GM12878 (cell line): Measurements from ENCODE around the gene LMCD1. TPM values are rescaled to one million over a fixed set of nuclear protein-coding genes. Genes with fewer than 3 reads are reported as not detected.

Experiments
- ATAC-seq: fragments of 200-7000 bp; cut with Tn5 transposase; 3 replicates; pipeline ENCODE4 v1.9.1; 2020; ENCODE audit warnings: mild to moderate bottlenecking, moderate library complexity
- BruUV-seq: library from RNA; stranded (reverse); fragments of 400-500 nt; replicated peaks from 2 replicates; lab custom pipeline; 2021; lab: Mats Ljungman, UMichigan
- CTCF ChIA-PET: fragments of 300-600 bp; sonication (Branson Sonifier 250); formaldehyde crosslinking; extraction: SDS; loops from one replicate; lab custom pipeline; 2021; ENCODE audit warnings: inconsistent platforms; lab: Yijun Ruan, JAX
- POLR2A ChIA-PET: fragments of 350-600 bp; formaldehyde crosslinking; extraction: SDS; loops from one replicate; lab custom pipeline; 2021; ENCODE audit warnings: inconsistent platforms; lab: Charles Lee
- RAD21 ChIA-PET: fragments of 300-600 bp; sonication (Branson Sonifier 250); formaldehyde crosslinking; loops from one replicate; lab custom pipeline; 2023; ENCODE audit warnings: antibody characterized with exemption; ENCODE audit not compliant: unreplicated experiment; lab: Charles Lee
- SMC1A ChIA-PET: fragments of 300-600 bp; sonication (Branson Sonifier 250); formaldehyde crosslinking; loops from one replicate; lab custom pipeline; 2023; ENCODE audit not compliant: unreplicated experiment, uncharacterized antibody; lab: Charles Lee
- DNase-seq: peaks from one replicate; pipeline ENCODE4 v3.0.0-alpha.2; 2011; ENCODE audit warnings: low read depth, low spot score
- FAIRE-seq: peaks from 3 replicates; lab custom pipeline; 2011; peaks lifted over from hg19 to GRCh38; lab: Jason Lieb, UNC
- H2AFZ ChIP-seq: 2 replicates; pipeline ENCODE4 v1.6.0; 2011; ENCODE audit warnings: low read depth, low read length, control low read depth; ENCODE audit not compliant: control insufficient read depth
- H3K27ac ChIP-seq: 2 replicates; pipeline ENCODE4 v1.5.1; 2011; ENCODE audit warnings: control low read depth; ENCODE audit not compliant: control insufficient read depth, insufficient read depth
- H3K27me3 ChIP-seq, 2 experiments: replicated peaks in 1 of 2; 2 replicates each; pipeline versions ENCODE4 v1.6.0 to v1.6.1; 2011; ENCODE audit warnings: low read length in 1 of 2; ENCODE audit not compliant: control insufficient read depth in 2 of 2, insufficient read depth in 2 of 2
- H3K36me3 ChIP-seq, 2 experiments: 2 replicates each; pipeline ENCODE4 v1.5.1; 2011; ENCODE audit warnings: low read length in 1 of 2; ENCODE audit not compliant: control insufficient read depth in 2 of 2, insufficient read depth in 2 of 2
- H3K4me1 ChIP-seq: 2 replicates; pipeline ENCODE4 v1.6.1; 2011; ENCODE audit warnings: mild to moderate bottlenecking, low read length, moderate library complexity, mixed read lengths; ENCODE audit not compliant: control insufficient read depth, insufficient read depth
- H3K4me2 ChIP-seq: 2 replicates; pipeline ENCODE4 v1.6.0; 2011; ENCODE audit warnings: control low read depth; ENCODE audit not compliant: control insufficient read depth, insufficient read depth
- H3K4me3 ChIP-seq: fragments of 200-600 bp; sonication (generic); 2 replicates; pipeline ENCODE4 v1.5.1; 2016
- H3K79me2 ChIP-seq: 2 replicates; pipeline ENCODE4 v1.6.0; 2011; ENCODE audit warnings: low read length; ENCODE audit not compliant: control insufficient read depth, insufficient read depth
- H3K9ac ChIP-seq: 2 replicates; pipeline ENCODE4 v1.8.0; 2011; ENCODE audit warnings: low read length, control low read depth, mixed read lengths; ENCODE audit not compliant: control insufficient read depth, insufficient read depth
- H3K9me3 ChIP-seq: replicated peaks from 3 replicates; pipeline ENCODE4 v1.5.1; 2011; ENCODE audit warnings: mild to moderate bottlenecking, low read length; ENCODE audit not compliant: control insufficient read depth, insufficient read depth
- H4K20me1 ChIP-seq: 2 replicates; pipeline ENCODE4 v1.6.0; 2011; ENCODE audit not compliant: control insufficient read depth, insufficient read depth
- BACH1 ChIP-seq: fragments of 450-650 bp; IDR thresholded peaks from 2 replicates; pipeline ENCODE4 v1.6.1; 2017; ENCODE audit warnings: mild to moderate bottlenecking, borderline replicate concordance
- BHLHE40 ChIP-seq, 2 experiments: fragments of 450-650 bp in 1 of 2; IDR thresholded peaks; 2 replicates each; pipeline ENCODE4 v1.6.1; 2011 to 2017; ENCODE audit warnings: low read depth in 2 of 2, borderline replicate concordance in 1 of 2, improper control_type of control experiment in 1 of 2, low read length in 1 of 2, mild to moderate bottlenecking in 1 of 2
- CTCF ChIP-seq, 3 experiments: IDR thresholded peaks in 2 of 3; conservative IDR thresholded peaks in 1 of 3; 2 replicates each; pipeline ENCODE4 v1.5.1; 2011; ENCODE audit warnings: low read depth in 3 of 3, low read length in 3 of 3, mild to moderate bottlenecking in 3 of 3, control low read depth in 2 of 3, moderate library complexity in 2 of 3, inconsistent platforms in 1 of 3, mixed read lengths in 1 of 3; ENCODE audit not compliant: control insufficient read depth in 2 of 3, insufficient read depth in 1 of 3; ENCODE audit errors: extremely low read depth in 1 of 3
- NR2C2 ChIP-seq: IDR thresholded peaks from 2 replicates; pipeline ENCODE4 v1.6.1; 2011; ENCODE audit warnings: borderline replicate concordance, low read depth; ENCODE audit not compliant: control insufficient read depth, insufficient read length
- RAD51 ChIP-seq: fragments of 450-650 bp; IDR thresholded peaks from 2 replicates; pipeline ENCODE4 v1.6.1; 2016; ENCODE audit warnings: moderate library complexity, mild to moderate bottlenecking, inconsistent platforms
- WGBS: methylation state at CpG from one replicate; pipeline ENCODE4 v1.1.6; 2016; ENCODE audit warnings: low lambda C conversion rate; ENCODE audit not compliant: insufficient replicate concordance, insufficient coverage; ENCODE audit errors: missing lambda C conversion rate; 5-methylcytosine and 5-hydroxymethylcytosine counted together
- in situ Hi-C: fragments of 300-500 bp; cut with MboI; formaldehyde crosslinking; loops from 9 replicates; pipeline ENCODE4 v1.14.3; 2018; ENCODE audit warnings: mixed read lengths
- intact Hi-C: fragments of 100-400 bp; cut with micrococcal nuclease; formaldehyde crosslinking; loops from one replicate; pipeline ENCODE4 v1.14.2; 2022; ENCODE audit not compliant: unreplicated experiment
- polyA plus RNA-seq, 11 experiments: library from polyadenylated mRNA; depleted of rRNA in 4 of 11; unstranded in 6 of 11; stranded (reverse) in 5 of 11; fragments of >200 nt; fragmentation: Nextera tagmentation in 4 of 11; fragmentation: Illumina TruSeq in 1 of 11; extraction: Ambion mirVana in 4 of 11; extraction: Trizol in 1 of 11; gene quantifications; 1 replicate in 1 of 11; 2 replicates in 10 of 11; pipeline versions ENCODE4 v1.2.1 to v1.2.3, GENCODE V29; 2011 to 2016; ENCODE audit warnings: inconsistent platforms in 2 of 11, missing spikeins in 2 of 11, low read depth in 1 of 11
- total RNA-seq, 4 experiments: library from RNA; depleted of rRNA in 3 of 4; stranded (reverse); fragments of >200 nt in 3 of 4; fragmentation: Illumina TruSeq in 1 of 4; extraction: Trizol in 1 of 4; gene quantifications; 2 replicates each; pipeline versions ENCODE4 v1.2.1 to v1.2.3, GENCODE V29; 2013 to 2021

The LMCD1 gene
- total and polyA plus RNA-seq, 10 of the 15 experiments (the other 5 are each of a cell fraction or from before 2014, with no cell fraction given): 0.27 to 6.4 (median 1.7) TPM

- H3K4me1 ChIP-seq: no peaks in the 10 kb centered on the region
- SMC1A ChIA-PET: interaction anchor here (1.1 kb wide), 1 partner anchor 36 kb away, joined by 3 read pairs; no protein-coding TSS in a partner anchor
- in situ Hi-C loops (no loop called here), intact Hi-C loops (no loop called here)
- 94% methylated on average over 6 of the region's 8 CpGs for WGBS
- no peak overlapping the region for H3K27ac ChIP-seq
- no peak overlapping the region for H3K4me3 ChIP-seq
- CTCF ChIA-PET: no interaction called here
- H4K20me1 ChIP-seq: no peaks in the 10 kb centered on the region
- no peak overlapping the region for H2AFZ ChIP-seq
- H3K9me3 ChIP-seq: no peaks in the 10 kb centered on the region
- no peak overlapping the region for H3K4me2 ChIP-seq
- POLR2A ChIA-PET: no interaction called here
- TF ChIP-seq BHLHE40 (IDR thresholded peaks at IDR 0.05; ENCODE audit: borderline replicate concordance in 1 of 2, low read depth in 2 of 2, low read length in 1 of 2) (no peak), BACH1 (no peak)
- no peak for FAIRE-seq
- no peaks in the 10 kb centered on the region for H3K27me3 ChIP-seq
- BruUV-seq: no TSS peak
- H3K36me3 ChIP-seq: no peaks in the 10 kb centered on the region
- H3K79me2 ChIP-seq: no peaks in the 10 kb centered on the region
- H3K9ac ChIP-seq: no peak overlapping the region
- RAD21 ChIA-PET: no interaction called here
- ATAC-seq: no peak
- DNase-seq: no peak
These were observed 7.3 kb upstream of the LMCD1 start for GRCh38 chr3:8494327-8494726.

- FAIRE-seq (no peak), ATAC-seq (no peak)
- TF ChIP-seq RAD51: no peak
- no peak for TF ChIP-seq CTCF (IDR thresholded peaks at IDR 0.05 in 2 of 3, conservative IDR thresholded peaks at IDR 0.05 in 1 of 3; ENCODE audit: control insufficient read depth in 2 of 3, extremely low read depth in 1 of 3, insufficient read depth in 1 of 3, low read depth in 3 of 3, low read length in 3 of 3)
- TF ChIP-seq NR2C2: no peak
These were observed 4.0 kb upstream of the LMCD1 start for GRCh38 chr3:8497582-8497981.

More at GRCh38 chr3:8497582-8497981, 4.0 kb upstream of the LMCD1 start:
- SMC1A ChIA-PET: interaction anchor here (1.3 to 2.3 kb wide), 2 partner anchors 9 to 16 kb away, joined by 4 to 7 read pairs; no protein-coding TSS in a partner anchor
- Histone ChIP-seq H3K4me2 (no peak overlapping the region), H3K9me3 (no peaks in the 10 kb centered on the region), H3K36me3 (no peaks in the 10 kb centered on the region), H3K9ac (no peak overlapping the region), H3K27me3 (peaks cover 0 to 2% of the 10 kb centered on the region in 2 experiments; a peak in 1 of 4 replicates), H3K4me3 (no peak overlapping the region), H3K79me2 (no peaks in the 10 kb centered on the region), H3K27ac (no peak overlapping the region), H2AFZ (no peak overlapping the region), H3K4me1 (peaks cover 2% of the 10 kb centered on the region; the same call in 1 of the 2 replicates), H4K20me1 (no peaks in the 10 kb centered on the region)
- WGBS: 85% methylated on average over 1 of the region's 1 CpG
- intact Hi-C loops (no loop called here), in situ Hi-C loops (no loop called here)
- DNase-seq: no peak
- POLR2A ChIA-PET: no interaction called here
- no TSS peak for BruUV-seq
- CTCF ChIA-PET: interaction anchor here (0.6 to 1.5 kb wide), 2 partner anchors 71 to 136 kb away, joined by 3 read pairs; no protein-coding TSS in a partner anchor
- RAD21 ChIA-PET: no interaction called here
